Mammary microvascular endothelial cell (primary cell): Measurements from ENCODE around the gene PLOD3. TPM values are rescaled to one million over a fixed set of nuclear protein-coding genes. Genes with fewer than 3 reads are reported as not detected.

ENCODE experiments used
- total RNA-seq: library from RNA; depleted of rRNA; stranded (reverse); fragments of >200 nt; gene quantifications from 2 replicates; pipeline ENCODE4 v1.2.3, GENCODE V29; 2015

The PLOD3 gene
- 116 and 119 TPM in 2 replicates for total RNA-seq

GRCh38 chr7:101217388-101218235 lies at the start of gene PLOD3, which contains the start of gene ZNHIT1:
Gene PLOD3 (minus strand): TSS chr7:101217581. CDS start chr7:101217274, 307 bp downstream.
Gene ZNHIT1 (plus strand): TSS chr7:101218165. CDS start chr7:101218196, 31 bp downstream.

DNA sequence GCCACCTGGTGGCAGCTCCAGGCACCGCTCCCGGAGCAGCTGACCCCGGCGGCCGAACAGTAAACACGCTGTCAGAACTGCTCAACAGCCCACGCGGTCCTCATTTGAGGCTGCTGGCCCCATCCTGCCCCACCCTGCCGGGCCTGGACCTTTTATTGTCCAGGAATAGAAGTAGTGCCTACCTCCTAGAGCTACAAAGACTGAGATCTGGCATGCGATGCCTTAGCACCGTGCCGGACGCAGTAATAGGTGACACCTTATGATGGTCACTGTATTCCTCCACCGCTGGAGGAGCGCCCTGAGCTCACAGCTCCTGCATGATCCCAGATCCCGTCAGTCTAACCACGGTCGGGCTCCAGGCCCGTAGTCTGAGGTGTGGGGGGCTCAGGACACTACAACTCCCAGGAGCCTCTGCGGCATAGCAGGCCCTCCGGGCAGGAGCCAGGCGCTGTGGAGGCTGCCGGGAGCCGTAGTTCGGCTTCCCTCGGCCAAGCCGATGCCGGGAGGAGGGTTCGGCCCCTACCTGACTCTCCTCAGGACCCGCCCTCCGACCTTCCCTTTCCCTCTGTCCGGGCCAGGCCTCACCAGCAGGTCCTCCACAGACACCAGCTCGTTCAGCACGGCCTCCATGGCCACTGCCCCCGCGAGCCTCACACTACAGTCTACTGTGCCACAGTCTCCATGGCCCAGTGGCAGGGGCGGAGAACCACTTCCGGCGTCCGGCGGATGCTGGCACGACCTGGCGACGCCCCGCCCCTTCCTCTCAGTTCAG lies 27.2 kb upstream of the PLOD3 start, which contains the start of gene FIS1:
Gene FIS1 (minus strand): TSS at position 707 of the 772 bp plus-strand sequence. CDS start 77 bp downstream, at position 630.

GRCh38 chr7:101237206-101238067 lies 20.1 kb upstream of the PLOD3 start, which contains the start of gene CLDN15:
Gene CLDN15 (minus strand): TSS chr7:101237802. CDS start chr7:101237581, 221 bp downstream.

DNA sequence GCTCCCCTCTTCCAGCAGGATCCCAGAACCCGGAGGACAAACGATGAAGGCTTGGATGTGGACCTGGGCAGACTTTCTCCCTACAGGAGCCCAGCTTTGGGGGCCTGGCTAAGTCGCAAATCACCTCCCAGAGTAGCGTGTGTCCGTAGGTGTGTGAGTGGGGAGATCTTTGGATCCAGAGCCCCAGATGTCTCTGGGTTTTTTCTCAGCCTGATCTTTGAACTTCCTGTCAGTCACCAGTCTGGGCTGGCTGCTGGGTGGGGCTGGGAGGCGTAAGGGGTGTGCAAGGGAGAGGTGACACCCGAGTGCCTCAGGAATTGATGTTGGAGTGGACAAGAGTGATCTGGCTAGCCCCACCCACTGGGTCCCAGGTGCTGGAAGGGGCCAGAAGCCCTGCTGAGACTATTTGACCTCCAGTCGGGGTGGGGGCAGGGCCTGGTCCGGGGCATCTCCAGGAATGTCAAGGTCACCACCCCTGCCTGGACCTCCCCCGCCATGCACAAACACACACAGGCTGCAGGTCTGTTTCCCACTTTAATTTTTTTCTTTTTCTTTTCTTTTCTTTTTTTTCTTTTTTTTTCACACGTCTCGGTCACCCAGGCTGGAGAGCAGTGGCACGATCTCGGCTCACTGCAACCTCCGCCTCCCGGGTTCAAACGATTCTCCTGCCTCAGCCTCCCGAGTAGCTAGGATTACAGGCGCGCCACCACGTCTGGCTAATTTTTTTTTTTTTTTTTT lies 16.4 kb downstream of the PLOD3 start, which contains the start of gene MOGAT3:
Gene MOGAT3 (minus strand): TSS at position 175 of the 738 bp plus-strand sequence. CDS start 182 bp downstream, outside the sequence.

DNA sequence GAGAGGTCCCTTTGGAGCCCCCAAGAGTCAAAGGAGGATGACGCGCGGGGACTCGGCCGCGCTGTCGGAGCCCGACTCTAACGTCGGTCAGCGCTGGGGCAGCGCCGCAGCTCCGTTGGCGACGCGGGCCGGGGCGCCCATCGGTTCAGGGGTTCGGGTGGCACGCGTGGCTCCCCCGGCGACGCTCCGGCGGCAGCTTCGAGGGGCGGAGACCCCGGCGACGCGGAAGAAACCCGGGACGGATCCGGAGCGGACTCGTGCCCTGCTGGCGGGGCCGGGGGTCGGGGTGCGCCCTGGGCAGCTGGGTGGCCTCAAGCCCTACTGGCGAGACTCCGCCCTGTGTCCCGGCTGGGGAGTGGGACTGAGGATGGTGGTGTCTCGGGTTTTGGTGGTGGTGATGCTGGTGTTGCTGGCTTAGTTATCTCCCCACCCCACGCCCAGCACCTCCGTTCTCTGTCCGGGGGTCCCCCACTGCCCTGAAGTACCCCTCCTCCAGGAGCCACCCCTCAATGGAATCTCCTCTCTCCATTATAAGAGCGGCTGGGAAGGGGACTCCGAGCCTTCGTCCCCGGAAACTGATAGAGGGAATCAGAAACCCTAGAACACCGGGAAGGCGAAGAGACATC lies 37.1 kb downstream of the PLOD3 start, which contains the start of gene NAT16:
Gene NAT16 (minus strand): TSS at position 164 of the 626 bp plus-strand sequence. CDS start 5,486 bp downstream, outside the sequence.

GRCh38 chr7:101165075-101165957 lies 52.1 kb downstream of the PLOD3 start, which contains the start of gene VGF:
Gene VGF (minus strand): TSS chr7:101165569. CDS start chr7:101164843, 726 bp downstream.

Other genes with a start within 250 kb of the PLOD3 start
- gene MUC12, start 248.0 kb downstream of the PLOD3 start, total RNA-seq: not detected in 2 replicates
- not detected in 2 replicates for gene MUC17, start 197.5 kb downstream of the PLOD3 start, total RNA-seq
- gene TRIM56, start 132.1 kb downstream of the PLOD3 start, total RNA-seq: 11.8 and 14.0 TPM in 2 replicates
- gene SERPINE1, start 90.5 kb downstream of the PLOD3 start, total RNA-seq: 1,812 and 1,952 TPM in 2 replicates
- 195 and 198 TPM in 2 replicates for gene AP1S1, start 63.1 kb downstream of the PLOD3 start, total RNA-seq
- gene VGF, start 52.0 kb downstream of the PLOD3 start, total RNA-seq: 0.07 and 0.20 TPM in 2 replicates
- gene NAT16, start 37.3 kb downstream of the PLOD3 start, total RNA-seq: not detected in 2 replicates
- not detected in 2 replicates for gene MOGAT3, start 16.5 kb downstream of the PLOD3 start, total RNA-seq
- gene ZNHIT1, start 584 bp upstream of the PLOD3 start, total RNA-seq: 176 and 199 TPM in 2 replicates
- 3.9 and 4.6 TPM in 2 replicates for gene CLDN15, start 20.2 kb upstream of the PLOD3 start, total RNA-seq
- 217 and 271 TPM in 2 replicates for gene FIS1, start 27.5 kb upstream of the PLOD3 start, total RNA-seq
- gene IFT22, start 104.2 kb upstream of the PLOD3 start, total RNA-seq: 20.1 and 28.2 TPM in 2 replicates
- gene COL26A1, start 145.3 kb upstream of the PLOD3 start, total RNA-seq: not detected in 2 replicates